ENCODE data around the gene IRS2.

The IRS2 gene

DNA sequence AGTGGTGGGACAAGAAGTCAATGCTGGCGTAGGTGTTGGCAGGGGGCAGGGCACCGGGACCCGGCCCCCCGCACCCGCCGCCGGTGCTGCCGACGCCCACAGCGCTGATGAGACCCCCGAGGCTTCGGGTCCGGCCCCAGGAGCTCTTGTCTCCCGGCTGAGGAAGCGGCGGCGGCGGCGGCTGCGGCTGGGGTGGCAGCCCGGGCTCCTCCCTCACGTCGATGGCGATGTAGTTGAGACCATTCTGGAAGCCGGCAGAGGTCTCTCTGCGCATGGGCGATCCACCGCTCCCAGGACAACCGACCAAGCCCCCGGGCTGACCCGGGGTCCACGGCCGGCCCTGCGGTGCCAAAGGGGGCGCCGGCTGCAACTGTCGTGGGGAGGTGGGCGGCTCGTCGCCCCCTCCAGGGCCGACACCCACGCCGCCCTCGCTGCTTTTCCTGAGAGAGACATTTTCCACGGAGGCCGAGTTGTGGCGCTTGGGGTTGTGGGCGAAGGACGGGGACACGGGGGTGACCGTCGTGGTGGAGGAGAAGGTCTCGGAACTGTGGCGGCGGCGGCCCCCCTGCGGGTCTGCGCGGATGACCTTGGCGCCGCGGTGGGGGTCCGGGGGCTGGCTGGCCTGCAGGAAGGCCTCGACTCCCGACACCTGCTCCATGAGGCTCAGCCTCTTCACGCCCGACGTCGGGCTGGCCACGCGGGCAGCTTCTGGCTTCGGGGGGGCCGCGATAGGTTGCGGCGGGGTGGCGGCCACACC, 4.1 kb downstream of the IRS2 start:
- in situ Hi-C loops (cut with HindIII; ENCODE audit: low sequenced_read_pairs) = no loop called here

GRCh38 chr13:109781384-109782065, 4.9 kb downstream of the IRS2 start:
- in situ Hi-C loops (cut with HindIII; ENCODE audit: low sequenced_read_pairs) = no loop called here

DNA sequence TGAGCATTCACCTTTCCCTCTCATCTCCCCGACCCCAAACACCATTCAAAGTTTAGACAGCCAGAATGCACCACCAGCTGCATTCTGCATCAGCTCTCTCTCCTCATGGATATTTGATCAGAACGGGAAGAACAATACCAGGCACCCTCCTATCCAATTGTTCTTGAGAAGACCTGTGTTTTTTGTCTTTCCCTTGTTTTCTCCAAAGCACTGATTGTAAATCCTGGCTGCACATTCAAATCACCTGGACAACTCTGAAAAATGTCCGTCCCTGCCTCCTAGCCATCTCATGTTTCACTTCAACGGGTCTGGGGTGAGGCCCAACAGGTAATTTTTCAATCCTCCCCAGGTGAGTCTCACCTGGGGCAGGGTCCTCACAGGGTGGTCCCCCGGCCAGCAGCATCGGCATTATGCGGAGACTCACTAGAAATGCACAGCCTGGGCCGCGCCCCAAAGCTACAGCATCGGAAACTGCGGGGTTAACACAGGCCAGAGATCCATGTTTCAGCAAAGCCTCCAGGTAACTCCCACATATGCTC, 5.5 kb downstream of the IRS2 start:
- in situ Hi-C loops (cut with HindIII; ENCODE audit: low sequenced_read_pairs) = no loop called here

DNA sequence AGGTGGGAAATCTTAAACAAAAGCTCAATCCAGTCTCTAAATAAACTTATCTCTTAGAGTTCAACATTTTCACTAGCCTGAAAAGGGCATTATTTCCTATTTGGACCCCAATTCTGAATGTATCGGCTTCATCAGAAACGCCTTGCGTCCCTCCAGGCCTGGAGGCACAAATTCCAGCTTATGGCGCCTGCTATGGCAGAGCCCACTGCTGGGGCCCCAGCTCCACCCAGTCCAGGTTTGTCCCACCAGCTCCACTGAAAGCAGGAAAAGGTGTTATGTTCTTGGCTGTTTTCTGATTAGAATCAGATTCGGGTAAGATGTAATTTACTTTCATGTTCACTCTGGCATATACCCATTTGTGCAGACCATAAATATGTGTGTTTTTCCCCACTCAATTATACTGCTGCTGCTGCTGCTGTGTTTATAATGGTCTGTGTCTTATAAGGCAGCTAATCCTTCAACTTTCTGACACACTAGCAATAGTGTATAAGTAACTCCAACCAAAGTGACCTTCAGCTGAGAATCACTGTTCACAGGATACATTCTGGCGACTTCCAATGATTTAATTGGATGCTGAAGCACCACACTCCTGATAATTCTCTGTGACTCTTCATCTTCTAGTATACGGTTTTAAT, 6.4 kb downstream of the IRS2 start:
- in situ Hi-C loops (cut with HindIII; ENCODE audit: low sequenced_read_pairs) = no loop called here

- in situ Hi-C loops (cut with HindIII; ENCODE audit: low sequenced_read_pairs) = no loop called here
Observed at GRCh38 chr13:109779074-109779473, 7.3 kb downstream of the IRS2 start.

DNA sequence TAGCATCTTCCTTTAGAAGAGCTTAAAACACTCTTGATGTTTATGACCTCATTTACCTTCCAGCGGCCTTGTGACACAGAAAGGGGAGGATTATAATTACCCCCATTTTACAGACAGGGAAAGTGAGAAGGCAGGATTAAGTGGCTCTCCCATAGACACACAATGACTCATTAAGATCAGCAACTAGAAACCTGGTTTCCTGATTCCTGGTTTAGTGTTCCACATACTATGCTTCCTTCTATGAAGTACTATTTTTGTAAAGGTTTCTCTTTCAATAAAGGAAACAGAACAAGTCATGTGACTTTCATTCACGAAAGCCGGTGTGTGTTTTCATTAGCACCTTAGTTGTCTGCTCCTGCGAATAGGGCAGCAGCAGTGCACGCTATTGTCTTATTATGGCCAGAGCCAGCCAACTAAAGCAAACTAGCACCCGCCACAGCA, 8.3 kb downstream of the IRS2 start:
- in situ Hi-C loops (cut with HindIII; ENCODE audit: low sequenced_read_pairs) = no loop called here

- in situ Hi-C loops (cut with HindIII; ENCODE audit: low sequenced_read_pairs) = no loop called here
Observed at GRCh38 chr13:109776575-109776974, 9.8 kb downstream of the IRS2 start.

- in situ Hi-C loops (cut with HindIII; ENCODE audit: low sequenced_read_pairs) = no loop called here
Observed at GRCh38 chr13:109773786-109774185, 12.6 kb downstream of the IRS2 start.

GRCh38 chr13:109773276-109773675, 13.1 kb downstream of the IRS2 start:
- in situ Hi-C loops (cut with HindIII; ENCODE audit: low sequenced_read_pairs) = no loop called here

GRCh38 chr13:109771926-109772325, 14.5 kb downstream of the IRS2 start:
- in situ Hi-C loops (cut with HindIII; ENCODE audit: low sequenced_read_pairs) = no loop called here

- in situ Hi-C loops (cut with HindIII; ENCODE audit: low sequenced_read_pairs) = no loop called here
Observed at GRCh38 chr13:109770436-109770835, 15.9 kb downstream of the IRS2 start.

GRCh38 chr13:109769921-109770320, 16.5 kb downstream of the IRS2 start:
- in situ Hi-C loops (cut with HindIII; ENCODE audit: low sequenced_read_pairs) = no loop called here

DNA sequence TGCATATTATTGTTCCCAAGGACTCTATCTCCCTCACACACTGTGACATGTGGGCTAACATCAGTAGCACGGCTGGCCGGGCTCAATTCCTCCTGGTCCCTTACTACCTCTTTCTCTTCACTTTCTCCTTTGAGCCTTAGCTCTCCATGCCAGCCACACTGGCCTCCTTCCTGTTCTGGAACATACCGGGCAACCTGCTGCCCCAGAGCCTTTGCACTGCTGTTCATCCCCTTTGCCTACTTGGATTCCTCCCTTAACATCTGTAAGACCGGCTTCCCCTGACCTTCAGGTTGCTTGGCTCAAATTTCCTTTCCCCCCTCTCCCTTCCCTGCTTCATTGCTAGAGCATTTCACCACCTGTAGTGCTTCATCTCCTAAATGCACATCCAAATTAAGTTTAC, 17.1 kb downstream of the IRS2 start:
- in situ Hi-C loops (cut with HindIII; ENCODE audit: low sequenced_read_pairs) = no loop called here

- in situ Hi-C loops (cut with HindIII; ENCODE audit: low sequenced_read_pairs) = no loop called here
Observed at GRCh38 chr13:109768616-109769015, 17.8 kb downstream of the IRS2 start.

GRCh38 chr13:109768176-109768575, 18.2 kb downstream of the IRS2 start:
- in situ Hi-C loops (cut with HindIII; ENCODE audit: low sequenced_read_pairs) = no loop called here

- in situ Hi-C loops (cut with HindIII; ENCODE audit: low sequenced_read_pairs) = no loop called here
Observed at GRCh38 chr13:109767023-109767422, 19.4 kb downstream of the IRS2 start.

DNA sequence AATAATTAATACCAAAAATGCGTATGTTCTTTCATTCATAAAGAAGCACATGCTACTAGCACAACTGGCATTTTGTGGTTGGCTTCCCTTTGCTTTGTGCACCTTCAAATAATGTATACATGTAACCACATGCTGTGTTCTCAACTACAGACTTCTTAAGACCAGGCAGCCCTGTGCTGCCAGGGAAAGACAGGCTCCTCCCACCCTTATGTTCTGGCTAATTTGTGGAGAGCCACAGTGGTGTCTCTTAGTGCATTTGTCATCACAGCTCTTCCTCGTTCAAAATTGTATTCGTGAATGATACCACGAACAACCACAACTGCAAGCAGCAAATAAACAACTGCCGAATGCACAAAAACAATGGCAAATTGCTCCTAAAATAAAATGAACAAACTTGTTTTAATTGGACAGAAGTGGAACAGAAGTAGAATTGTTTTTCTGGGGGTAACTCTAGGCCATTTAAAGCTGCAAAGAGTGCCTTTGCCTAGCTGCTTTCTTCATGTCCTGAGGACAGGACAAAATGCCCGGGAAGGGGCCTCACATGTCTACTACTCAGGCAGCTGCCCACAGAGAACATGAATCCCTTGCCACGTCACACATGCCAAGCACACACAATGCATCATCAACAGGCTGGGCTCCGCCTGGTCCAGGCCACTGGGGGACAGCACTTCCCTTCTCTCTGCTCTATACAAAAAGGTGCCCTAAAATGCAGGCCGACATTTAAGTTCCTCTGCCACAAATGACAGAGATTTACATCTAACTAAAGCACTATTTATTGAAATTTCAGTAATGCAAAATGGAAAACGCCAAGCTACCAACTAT, 21.7 kb downstream of the IRS2 start:
- in situ Hi-C loops (cut with HindIII; ENCODE audit: low sequenced_read_pairs) = no loop called here

- in situ Hi-C loops (cut with HindIII; ENCODE audit: low sequenced_read_pairs) = no loop called here
Observed at GRCh38 chr13:109764045-109764444, 22.3 kb downstream of the IRS2 start.

GRCh38 chr13:109762791-109763190, 23.6 kb downstream of the IRS2 start:
- in situ Hi-C loops (cut with HindIII; ENCODE audit: low sequenced_read_pairs) = no loop called here

- in situ Hi-C loops (cut with HindIII; ENCODE audit: low sequenced_read_pairs) = no loop called here
Observed at GRCh38 chr13:109761695-109762094, 24.7 kb downstream of the IRS2 start.

DNA sequence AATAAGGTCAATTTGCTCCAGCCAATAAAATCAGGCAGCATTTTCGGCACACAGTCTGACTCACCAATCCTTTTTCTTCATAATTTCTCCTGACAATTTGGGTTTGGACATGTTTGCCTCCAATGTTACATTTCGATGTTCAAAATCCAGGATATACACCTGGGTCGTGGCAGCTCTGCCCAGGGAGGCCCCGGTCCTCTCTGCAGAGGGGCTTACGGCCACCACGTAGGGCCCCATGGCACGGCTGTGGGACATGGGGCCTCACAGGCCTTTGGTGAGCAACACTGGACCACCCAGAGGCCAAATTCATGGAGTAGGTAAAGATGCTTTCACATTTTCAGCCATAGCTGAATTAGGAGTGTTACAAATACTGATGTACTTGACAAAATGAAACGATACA, 25.4 kb downstream of the IRS2 start:
- in situ Hi-C loops (cut with HindIII; ENCODE audit: low sequenced_read_pairs) = no loop called here

All from DLD1 (cell line).